ENCODE data around the gene MORN1.

MORN1 gene

GRCh38 chr1:2415801-2416208 lies 24.5 kb upstream of the MORN1 start:
- Histone ChIP-seq H3K36me3 (no peaks in the 10 kb centered on the region), H3K9me3 (ENCODE audit: severe bottlenecking) (no peaks in the 10 kb centered on the region), H3K27ac (no peak overlapping the region), H3K4me3 (ENCODE audit: low read depth, low read length) (no peak overlapping the region), H3K27me3 (ENCODE audit: insufficient read depth, low read depth, severe bottlenecking) (no peaks in the 10 kb centered on the region)
- DNase-seq = no peak
- no peak for TF ChIP-seq CTCF (IDR thresholded peaks at IDR 0.05; ENCODE audit: low read depth, low read length)

- Histone ChIP-seq H3K27ac (no peak overlapping the region), H3K4me3 (ENCODE audit: low read depth, low read length) (no peak overlapping the region), H3K27me3 (ENCODE audit: insufficient read depth, low read depth, severe bottlenecking) (no peaks in the 10 kb centered on the region)
Observed at GRCh38 chr1:2415337-2415736, 24.0 kb upstream of the MORN1 start.

GRCh38 chr1:2414297-2414958 lies 23.1 kb upstream of the MORN1 start:
- Histone ChIP-seq H3K9me3 (ENCODE audit: severe bottlenecking) (no peaks in the 10 kb centered on the region), H3K36me3 (no peaks in the 10 kb centered on the region; the same call in 1 of the 2 replicates), H3K4me3 (ENCODE audit: low read depth, low read length) (peak overlapping the region; percentile 17), H3K27ac (peak overlapping the region; percentile 76), H3K27me3 (ENCODE audit: insufficient read depth, low read depth, severe bottlenecking) (no peaks in the 10 kb centered on the region)
- TF ChIP-seq CTCF (IDR thresholded peaks at IDR 0.05; ENCODE audit: low read depth, low read length) = peak; percentile 79
- DNase-seq = peak; percentile 80

More at GRCh38 chr1:2415337-2415736, 24.0 kb upstream of the MORN1 start:
- no peak for TF ChIP-seq CTCF (IDR thresholded peaks at IDR 0.05; ENCODE audit: low read depth, low read length)
- H3K9me3 ChIP-seq (ENCODE audit: severe bottlenecking) = no peaks in the 10 kb centered on the region
- no peak for DNase-seq
- no peaks in the 10 kb centered on the region for H3K36me3 ChIP-seq

GRCh38 chr1:2413495-2414296 lies 22.3 kb upstream of the MORN1 start:
- no peak for DNase-seq
- no peak for TF ChIP-seq CTCF (IDR thresholded peaks at IDR 0.05; ENCODE audit: low read depth, low read length)
- H3K36me3 ChIP-seq = no peaks in the 10 kb centered on the region; the same call in 1 of the 2 replicates
- H3K27me3 ChIP-seq (ENCODE audit: insufficient read depth, low read depth, severe bottlenecking) = no peaks in the 10 kb centered on the region
- H3K27ac ChIP-seq = peak overlapping the region; percentile 76
- H3K9me3 ChIP-seq (ENCODE audit: severe bottlenecking) = no peaks in the 10 kb centered on the region
- peak overlapping the region; percentile 72 for H3K4me3 ChIP-seq (ENCODE audit: low read depth, low read length)

- Histone ChIP-seq H3K36me3 (no peaks in the 10 kb centered on the region; the same call in 1 of the 2 replicates), H3K27me3 (ENCODE audit: insufficient read depth, low read depth, severe bottlenecking) (no peaks in the 10 kb centered on the region), H3K27ac (peak overlapping the region; percentile 76), H3K9me3 (ENCODE audit: severe bottlenecking) (no peaks in the 10 kb centered on the region), H3K4me3 (ENCODE audit: low read depth, low read length) (peak overlapping the region; percentile 72)
- TF ChIP-seq CTCF (IDR thresholded peaks at IDR 0.05; ENCODE audit: low read depth, low read length) = 0 out of 2 replicates have a peak, but pooled peaks have one; percentile 5
- DNase-seq = no peak
Observed at GRCh38 chr1:2412773-2413494, 21.6 kb upstream of the MORN1 start.
